GM19239 (cell line): Measurements from ENCODE around the gene BFAR.
"Not testable (repeated sequence)": the region's sequence is repeated elsewhere in the genome, so short reads cannot be mapped to it uniquely, and the experiment has no call there.

Source experiments
- DNase-seq: peaks from one replicate; pipeline ENCODE4 v3.0.0; 2011; ENCODE audit warnings: low spot score; ENCODE audit not compliant: insufficient read length
- FAIRE-seq: peaks from 2 replicates; lab custom pipeline; 2011; peaks lifted over from hg19 to GRCh38; lab: Jason Lieb, UNC

The BFAR gene

DNA sequence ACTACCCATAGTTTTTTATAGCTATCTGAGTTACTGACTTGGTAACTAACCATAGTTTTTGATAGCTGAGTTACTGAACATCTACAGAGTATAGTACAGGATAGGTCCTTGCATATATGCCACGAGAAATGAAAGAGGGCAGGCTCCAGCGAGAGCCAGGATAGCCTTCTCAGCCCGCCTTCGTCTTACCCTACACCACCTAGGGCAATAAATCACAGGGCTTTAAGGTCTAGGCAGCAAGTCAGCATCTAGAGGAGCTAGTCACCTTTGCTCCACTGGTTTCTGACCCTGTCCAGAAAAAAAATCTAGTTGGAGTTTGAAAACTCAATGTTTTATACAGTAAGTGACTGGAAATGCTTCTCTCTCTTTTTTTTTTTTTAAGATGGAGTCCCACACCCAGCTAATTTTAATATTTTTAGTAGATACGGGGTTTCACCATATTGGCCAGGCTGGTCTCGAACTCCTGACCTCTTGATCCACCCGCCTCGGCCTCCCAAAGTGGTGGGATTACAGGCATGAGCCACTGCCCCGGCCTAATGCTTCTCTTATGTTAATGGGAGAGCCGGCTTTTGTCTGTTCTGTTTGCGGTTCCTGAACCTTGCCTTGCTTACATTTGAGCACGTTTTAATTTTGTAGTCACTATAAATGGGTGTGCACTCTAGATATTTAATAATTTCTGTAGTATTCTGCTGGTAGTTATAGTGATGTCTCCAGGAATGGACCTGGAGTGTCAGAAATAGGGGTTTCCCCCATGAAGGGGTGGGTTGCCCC is 2.8 kb downstream of the BFAR start:
- FAIRE-seq (no peak), DNase-seq (no peak)

- FAIRE-seq, result not testable (repeated sequence)
Observed at GRCh38 chr16:14636179-14636950, 3.6 kb downstream of the BFAR start.

DNA sequence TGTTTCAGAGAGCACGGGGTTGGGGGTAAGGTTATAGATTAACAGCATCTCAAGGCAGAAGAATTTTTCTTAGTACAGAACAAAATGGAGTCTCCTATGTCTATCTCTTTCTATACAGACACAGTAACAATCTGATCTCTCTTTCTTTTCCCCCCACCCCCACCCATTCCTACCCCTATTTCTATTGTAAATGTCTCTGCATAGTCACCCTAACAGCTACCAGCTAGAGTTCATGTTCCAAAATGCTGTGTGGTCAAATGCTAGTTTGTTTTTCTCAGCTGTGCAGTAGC is 4.1 kb downstream of the BFAR start:
- not testable (repeated sequence) for FAIRE-seq, DNase-seq

More at GRCh38 chr16:14636179-14636950, 3.6 kb downstream of the BFAR start:
- not testable (repeated sequence) for DNase-seq

GRCh38 chr16:14640538-14640937 is 7.8 kb downstream of the BFAR start:
- FAIRE-seq, result no peak

DNA sequence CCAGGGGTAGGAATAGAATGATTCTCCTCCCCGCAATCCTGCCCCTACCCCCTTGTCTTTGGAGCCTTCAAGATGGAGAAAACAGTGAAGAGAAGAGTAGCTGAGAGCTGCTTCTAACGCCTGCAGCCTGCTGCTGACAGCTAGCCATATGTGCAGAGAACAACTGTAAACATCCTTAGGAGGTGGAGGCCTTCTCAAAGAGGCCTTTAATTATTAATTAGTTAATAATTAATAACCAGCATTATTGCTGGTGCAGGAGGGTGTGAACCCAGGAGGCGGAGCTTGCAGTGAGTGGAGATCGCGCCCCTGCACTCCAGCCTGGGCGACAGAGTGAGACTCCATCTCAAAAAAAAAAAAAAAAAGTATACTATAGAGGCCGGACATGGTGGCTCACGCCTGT is 8.5 kb downstream of the BFAR start:
- DNase-seq (no peak), FAIRE-seq (no peak)

More at GRCh38 chr16:14640538-14640937, 7.8 kb downstream of the BFAR start:
- DNase-seq, result no peak

DNA sequence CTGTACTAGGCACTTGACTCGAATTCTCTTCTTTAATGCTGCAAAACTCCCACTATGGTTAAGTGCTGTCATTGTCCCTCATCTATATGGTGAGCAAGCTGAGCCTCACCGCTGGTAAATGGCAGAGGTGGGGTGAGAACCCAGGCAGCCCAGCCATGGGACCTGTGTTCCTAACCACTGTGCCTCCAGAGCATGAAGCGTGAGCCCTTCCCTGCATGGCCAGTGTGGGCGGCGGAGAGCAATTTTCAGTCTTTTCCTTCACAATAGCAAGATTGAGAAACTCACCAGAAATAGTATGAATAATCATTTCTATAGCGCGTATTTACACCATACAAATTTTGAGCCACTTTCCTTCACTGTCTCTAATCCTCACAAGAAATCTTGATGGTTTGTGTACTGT is 9.2 kb downstream of the BFAR start:
- FAIRE-seq (no peak), DNase-seq (no peak)

DNA sequence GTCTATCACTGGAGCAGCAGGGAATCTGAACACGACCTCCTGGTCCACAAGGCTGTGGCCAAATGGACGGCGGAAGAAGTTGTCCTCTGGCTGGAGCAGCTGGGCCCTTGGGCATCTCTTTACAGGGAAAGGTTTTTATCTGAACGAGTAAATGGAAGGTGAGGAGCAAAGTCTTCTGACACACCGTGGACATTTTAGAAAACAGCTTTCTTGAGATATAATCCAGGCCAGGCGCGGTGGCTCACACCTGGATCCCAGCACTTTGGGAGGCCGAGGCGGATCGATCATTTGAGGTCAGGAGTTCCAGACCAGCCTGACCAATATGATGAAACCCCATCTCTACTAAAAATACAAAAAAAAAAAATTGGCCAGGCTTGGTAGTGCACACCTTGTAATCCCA is 17.1 kb downstream of the BFAR start:
- FAIRE-seq (no peak), DNase-seq (no peak)

DNA sequence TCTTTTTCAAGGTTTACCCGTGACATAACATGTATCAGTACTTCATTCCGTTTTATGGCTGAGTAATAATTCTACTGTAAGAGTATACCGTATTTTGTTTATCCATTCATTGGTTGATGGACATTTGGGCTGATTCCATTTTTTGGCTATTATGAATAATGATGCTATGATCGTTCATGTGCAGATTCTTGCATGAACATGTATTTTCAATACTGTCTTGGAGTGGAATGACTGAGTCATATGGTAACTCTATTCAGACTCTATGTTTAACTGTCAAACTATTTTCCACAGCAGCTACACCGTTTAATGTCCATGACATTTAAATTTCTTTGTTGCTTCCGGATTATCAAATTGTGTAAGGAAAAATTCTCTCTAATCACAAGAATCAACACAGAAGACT is 17.9 kb downstream of the BFAR start:
- no peak for FAIRE-seq
- no peak for DNase-seq

DNA sequence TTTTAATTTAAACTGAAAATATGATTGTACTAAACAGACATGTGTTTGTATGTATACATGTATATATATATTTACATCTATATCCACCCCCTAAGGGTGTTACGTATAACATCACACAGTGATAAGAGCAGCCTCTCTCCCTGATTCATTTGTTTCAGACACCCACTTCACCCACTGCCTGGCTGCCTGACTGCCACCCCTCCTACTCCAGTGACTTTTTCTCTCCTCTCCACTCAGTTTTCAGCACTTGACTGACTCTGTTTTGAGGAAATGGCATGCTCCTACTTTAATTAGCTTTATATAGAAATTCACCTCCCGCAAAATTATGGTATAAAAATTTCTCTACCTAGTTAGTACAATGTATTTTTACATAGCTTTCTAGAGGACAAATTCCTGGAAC is 20.0 kb downstream of the BFAR start:
- FAIRE-seq (no peak), DNase-seq (no peak)

DNA sequence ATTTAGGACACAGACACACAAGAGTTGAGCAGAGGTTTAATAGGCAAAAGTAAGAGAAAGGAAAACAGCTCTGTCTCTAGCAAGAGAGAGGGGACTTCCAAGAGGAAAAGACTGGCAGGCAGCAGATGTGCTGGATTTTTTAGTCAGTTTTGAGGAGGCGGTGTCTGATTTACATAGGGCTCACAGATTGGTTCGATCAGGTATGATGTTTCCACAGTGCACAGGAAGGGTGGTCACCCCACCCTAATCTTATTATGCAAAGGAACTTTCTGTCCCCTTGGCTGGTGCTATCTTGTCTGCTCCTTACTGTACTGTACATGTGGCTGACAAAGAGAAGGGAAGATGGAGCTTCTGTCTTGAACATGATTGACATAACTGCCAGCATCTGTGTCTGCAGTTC is 25.3 kb downstream of the BFAR start:
- DNase-seq (peak; percentile 18), FAIRE-seq (peak; percentile 11)

DNA sequence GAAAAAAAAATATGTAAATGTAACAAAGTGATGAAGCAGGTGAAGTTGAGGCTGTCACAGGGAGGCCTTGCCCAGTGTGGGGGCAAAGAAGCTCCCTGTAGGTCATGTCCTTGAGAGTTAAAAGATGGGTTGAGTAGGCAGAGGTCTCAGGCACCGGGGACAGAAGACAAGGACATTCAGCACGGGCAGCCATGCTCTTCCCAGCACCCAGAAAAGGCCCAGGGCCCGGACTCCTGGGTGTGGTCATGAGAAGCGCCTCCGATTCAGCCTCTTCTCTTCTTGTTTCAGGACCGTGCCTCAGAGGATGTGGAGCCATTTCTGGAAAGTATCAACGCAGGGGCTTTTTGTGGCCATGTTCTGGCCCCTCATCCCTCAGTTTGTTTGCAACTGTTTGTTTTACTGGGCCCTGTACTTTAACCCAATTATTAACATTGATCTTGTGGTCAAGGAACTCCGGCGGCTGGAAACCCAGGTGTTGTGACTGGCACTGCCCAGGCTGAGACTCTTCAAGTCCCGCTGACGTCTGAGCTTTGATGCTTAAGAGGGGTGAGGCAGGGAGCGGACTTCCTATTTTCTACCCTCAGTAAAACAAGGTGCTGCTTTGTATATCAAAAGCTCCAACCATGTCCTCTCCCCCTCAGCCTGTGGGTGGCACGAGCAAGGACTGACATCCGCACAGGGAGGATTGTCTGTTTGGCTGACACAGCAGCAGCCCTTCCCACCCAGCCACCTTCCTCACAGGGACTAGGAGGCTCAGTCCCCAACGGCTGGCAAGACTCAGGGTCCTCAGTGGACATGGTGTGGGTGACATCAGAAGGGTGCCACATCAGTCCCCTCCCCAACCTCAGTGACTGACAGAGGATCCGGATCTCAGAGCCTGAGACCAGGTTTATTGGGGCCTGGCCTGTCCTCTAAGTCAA is 34.9 kb downstream of the BFAR start:
- FAIRE-seq, result no peak

GRCh38 chr16:14668556-14669223 is 35.9 kb downstream of the BFAR start:
- no peak for DNase-seq
- FAIRE-seq, result no peak

More for the DNA sequence above, 34.9 kb downstream of the BFAR start:
- DNase-seq, result no peak

DNA sequence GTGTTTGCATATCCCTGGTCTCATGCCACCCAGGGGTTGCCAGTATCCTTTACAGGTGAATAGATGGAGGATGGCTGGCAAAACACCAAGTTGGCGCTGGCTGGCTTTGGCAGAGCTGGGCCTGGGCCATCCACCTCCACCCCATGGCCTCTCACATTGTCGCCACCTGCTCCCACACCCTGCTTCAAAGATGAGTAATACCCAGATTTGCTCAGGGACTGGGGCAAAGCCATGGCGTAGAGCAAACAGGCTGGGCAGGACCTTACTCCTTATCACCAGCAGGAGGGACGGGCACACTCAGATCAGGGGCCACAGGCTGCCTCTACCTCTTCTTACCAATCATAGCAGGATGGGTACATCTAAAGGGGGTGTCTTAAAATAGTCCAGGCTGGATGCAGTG is 37.0 kb downstream of the BFAR start:
- DNase-seq (no peak), FAIRE-seq (no peak)

DNA sequence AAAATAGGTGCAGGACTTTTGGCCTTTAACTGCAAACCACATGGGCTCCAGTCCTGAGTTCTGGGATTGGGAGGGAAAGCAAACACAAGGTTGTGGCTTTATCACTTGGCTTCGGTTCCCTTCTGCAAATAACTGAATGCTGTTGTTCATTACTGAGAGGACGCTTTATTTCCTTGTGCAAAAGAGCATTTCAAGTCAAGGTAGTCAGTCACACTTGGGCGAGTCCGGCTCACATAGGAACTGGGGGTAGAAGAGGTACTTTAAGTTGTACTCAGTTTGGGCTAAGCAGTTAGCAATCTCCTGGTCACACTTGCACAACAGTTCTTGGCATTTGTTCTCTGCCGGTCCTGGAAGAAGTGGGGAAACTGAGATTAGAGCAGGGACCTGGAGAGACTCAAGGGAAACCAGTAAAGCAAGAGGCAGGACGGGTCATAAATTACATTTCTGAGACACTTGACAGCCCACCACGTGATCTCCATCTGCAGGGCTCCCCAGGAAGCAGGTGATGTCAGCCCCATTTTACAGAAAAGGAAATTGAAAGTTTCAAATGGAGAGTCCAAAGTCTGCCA is 39.7 kb downstream of the BFAR start:
- DNase-seq (peak; percentile 61), FAIRE-seq (peak; percentile 93)

- DNase-seq (no peak), FAIRE-seq (no peak)
Observed at GRCh38 chr16:14676633-14677032, 43.9 kb downstream of the BFAR start.

GRCh38 chr16:14677627-14678026 is 44.9 kb downstream of the BFAR start:
- no peak for FAIRE-seq

GRCh38 chr16:14678748-14679497 is 46.2 kb downstream of the BFAR start:
- DNase-seq, result no peak
- no peak for FAIRE-seq

More at GRCh38 chr16:14677627-14678026, 44.9 kb downstream of the BFAR start:
- DNase-seq, result no peak

DNA sequence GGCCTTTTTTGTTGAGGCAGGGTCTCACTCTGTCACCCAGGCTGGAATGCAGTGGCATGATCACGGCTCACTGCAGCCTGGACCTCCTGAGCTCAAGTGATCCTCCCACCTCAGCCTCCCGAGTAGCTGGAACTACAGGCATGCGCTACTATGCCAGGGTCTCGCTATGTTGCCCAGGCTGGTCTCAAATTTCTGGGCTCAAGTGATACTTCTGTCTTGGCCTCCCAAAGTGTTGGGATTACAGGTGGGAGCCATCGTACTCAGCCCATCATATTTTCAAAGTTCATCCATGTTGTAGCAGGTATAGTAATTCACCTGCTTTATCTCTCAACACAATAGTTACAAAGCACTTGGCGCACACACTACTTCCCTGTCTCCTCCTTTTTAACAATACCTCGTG is 47.6 kb downstream of the BFAR start:
- not testable (repeated sequence) for FAIRE-seq, DNase-seq

GRCh38 chr16:14681115-14681514 is 48.4 kb downstream of the BFAR start:
- FAIRE-seq, result no peak
- no peak for DNase-seq
